ENCODE results near the gene GPR25.

DNA sequence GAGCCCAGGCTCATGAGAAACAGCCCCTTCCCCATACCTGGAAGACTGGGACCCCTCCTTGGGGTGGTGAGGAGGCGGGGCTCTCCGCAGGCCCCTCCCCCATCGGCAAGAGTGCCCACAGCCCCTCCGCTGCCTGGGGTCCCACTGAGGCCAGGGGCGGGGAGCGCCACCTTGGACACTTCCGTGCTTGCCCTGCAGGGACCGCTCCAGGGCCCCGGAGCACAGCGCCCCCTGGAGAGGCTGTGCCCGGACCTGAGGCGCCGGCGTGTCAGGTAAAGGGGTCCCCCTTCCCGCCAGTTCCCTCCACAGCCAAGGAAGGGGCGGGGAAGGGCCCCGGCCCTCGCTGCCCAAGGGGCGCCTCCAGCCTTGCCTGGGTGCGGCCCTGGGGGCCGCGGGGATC, 43.4 kb downstream of the GPR25 start:
- TF ChIP-seq, protein P1, sequence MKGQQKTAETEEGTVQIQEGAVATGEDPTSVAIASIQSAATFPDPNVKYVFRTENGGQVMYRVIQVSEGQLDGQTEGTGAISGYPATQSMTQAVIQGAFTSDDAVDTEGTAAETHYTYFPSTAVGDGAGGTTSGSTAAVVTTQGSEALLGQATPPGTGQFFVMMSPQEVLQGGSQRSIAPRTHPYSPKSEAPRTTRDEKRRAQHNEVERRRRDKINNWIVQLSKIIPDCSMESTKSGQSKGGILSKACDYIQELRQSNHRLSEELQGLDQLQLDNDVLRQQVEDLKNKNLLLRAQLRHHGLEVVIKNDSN (CRISPR knock-in tag; IDR thresholded peaks at IDR 0.05) = no peak
- TF ChIP-seq GABPB1 (CRISPR knock-in tag; IDR thresholded peaks at IDR 0.05) (no peak), TCF7 (CRISPR knock-in tag; IDR thresholded peaks at IDR 0.05; ENCODE audit: low read depth) (no peak), ZNF232 (CRISPR knock-in tag; IDR thresholded peaks at IDR 0.05) (no peak), FOXK1 (CRISPR knock-in tag; IDR thresholded peaks at IDR 0.05) (no peak)

Data from WTC11 (cell line).